Upper lobe of left lung (tissue), 4 donors: ENCODE data around the gene HOXA2.

ENCODE experiments used
- EP300 ChIP-seq, 4 donors: sonication (generic); formaldehyde crosslinking; IDR thresholded peaks; one replicate each; pipeline ENCODE4 v1.5.1; 2017; ENCODE audit warnings: antibody characterized with exemption in 4 of 4, control low read depth in 2 of 4
- POLR2A ChIP-seq, 4 donors: fragments of 450-650 bp; IDR thresholded peaks; one replicate each; pipeline ENCODE4 v1.5.1; 2016 to 2017; ENCODE audit warnings: antibody characterized with exemption in 4 of 4, mild to moderate bottlenecking in 2 of 4
- POLR2AphosphoS5 ChIP-seq, 2 donors: sonication (generic); formaldehyde crosslinking; IDR thresholded peaks; one replicate each; pipeline ENCODE4 v1.5.1; 2017; ENCODE audit warnings: antibody characterized with exemption in 2 of 2
- TF ChIP-seq, protein P1 (sequence below), 6 experiments: fragments of 450-650 bp in 4 of 6; fragments of 200-600 bp in 2 of 6; sonication (generic) in 2 of 6; IDR thresholded peaks; one replicate each; pipeline ENCODE4 v1.5.1; 2016 to 2019; ENCODE audit warnings: antibody characterized with exemption in 6 of 6

DNA sequence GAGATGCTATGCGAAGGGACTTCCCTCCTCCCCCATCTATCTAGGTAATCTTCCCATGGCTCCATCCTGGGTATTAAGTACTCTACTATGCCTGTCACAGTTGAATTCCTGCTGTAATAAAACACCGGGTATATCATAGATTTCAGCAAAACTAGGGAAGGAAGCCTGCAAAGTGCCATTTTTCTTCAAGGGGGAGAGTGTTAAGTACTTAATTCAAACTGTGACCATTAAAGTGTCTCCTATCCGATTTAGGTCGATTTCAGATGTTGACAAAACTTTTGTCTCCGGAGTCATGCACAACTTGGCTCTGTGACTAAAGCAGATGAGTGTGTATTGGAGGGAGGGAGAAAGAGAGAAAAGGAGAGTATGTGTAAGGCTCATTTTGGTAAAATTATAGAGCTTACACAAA lies 23.5 kb upstream of the HOXA2 start:
- TF ChIP-seq, protein P1, sequence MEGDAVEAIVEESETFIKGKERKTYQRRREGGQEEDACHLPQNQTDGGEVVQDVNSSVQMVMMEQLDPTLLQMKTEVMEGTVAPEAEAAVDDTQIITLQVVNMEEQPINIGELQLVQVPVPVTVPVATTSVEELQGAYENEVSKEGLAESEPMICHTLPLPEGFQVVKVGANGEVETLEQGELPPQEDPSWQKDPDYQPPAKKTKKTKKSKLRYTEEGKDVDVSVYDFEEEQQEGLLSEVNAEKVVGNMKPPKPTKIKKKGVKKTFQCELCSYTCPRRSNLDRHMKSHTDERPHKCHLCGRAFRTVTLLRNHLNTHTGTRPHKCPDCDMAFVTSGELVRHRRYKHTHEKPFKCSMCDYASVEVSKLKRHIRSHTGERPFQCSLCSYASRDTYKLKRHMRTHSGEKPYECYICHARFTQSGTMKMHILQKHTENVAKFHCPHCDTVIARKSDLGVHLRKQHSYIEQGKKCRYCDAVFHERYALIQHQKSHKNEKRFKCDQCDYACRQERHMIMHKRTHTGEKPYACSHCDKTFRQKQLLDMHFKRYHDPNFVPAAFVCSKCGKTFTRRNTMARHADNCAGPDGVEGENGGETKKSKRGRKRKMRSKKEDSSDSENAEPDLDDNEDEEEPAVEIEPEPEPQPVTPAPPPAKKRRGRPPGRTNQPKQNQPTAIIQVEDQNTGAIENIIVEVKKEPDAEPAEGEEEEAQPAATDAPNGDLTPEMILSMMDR (IDR thresholded peaks at IDR 0.05), result no peak
- TF ChIP-seq POLR2A (IDR thresholded peaks at IDR 0.05) (no peak), POLR2AphosphoS5 (IDR thresholded peaks at IDR 0.05) (no peak), EP300 (IDR thresholded peaks at IDR 0.05) (no peak)
